Measurements from ENCODE around the gene STXBP5.

- TF ChIP-seq CTCF (IDR thresholded peaks at IDR 0.05; ENCODE audit: low read depth, low read length, poor library complexity, severe bottlenecking) (no peak), EZH2phosphoT487 (IDR thresholded peaks at IDR 0.05; ENCODE audit: borderline replicate concordance, low read length) (no peak)
Observed at GRCh38 chr6:147255948-147256674, 51.9 kb downstream of the STXBP5 start.

All from DOHH2 (cell line).